HG03342 (cell line): Measurements from ENCODE around the gene NCS1.

Experiments used
- ATAC-seq: cut with Tn5 transposase; IDR thresholded peaks from one replicate; pipeline ENCODE4 v1.9.1; 2021; ENCODE audit warnings: mild to moderate bottlenecking, moderate library complexity; ENCODE audit not compliant: unreplicated experiment

The NCS1 gene

GRCh38 chr9:130172161-130172857 lies at the start of gene NCS1:
Gene NCS1, plus strand, starts transcription at chr9:130172404. Its CDS starts 260 bp downstream, at chr9:130172664.
- no peak for ATAC-seq

GRCh38 chr9:130122456-130122855 lies 49.7 kb upstream of the NCS1 start:
- no peak for ATAC-seq

- ATAC-seq = no peak
Observed at GRCh38 chr9:130124085-130124860, 47.9 kb upstream of the NCS1 start.

- ATAC-seq = no peak
Observed at GRCh38 chr9:130126721-130127433, 45.3 kb upstream of the NCS1 start.

- no peak for ATAC-seq
Observed at GRCh38 chr9:130128251-130128650, 44.0 kb upstream of the NCS1 start.

GRCh38 chr9:130128733-130129431 lies 43.3 kb upstream of the NCS1 start:
- peak; percentile 75 for ATAC-seq

- ATAC-seq = no peak
Observed at GRCh38 chr9:130129432-130130061, 42.7 kb upstream of the NCS1 start.

- no peak for ATAC-seq
Observed at GRCh38 chr9:130132746-130133145, 39.5 kb upstream of the NCS1 start.

GRCh38 chr9:130137081-130137640 lies 35.0 kb upstream of the NCS1 start:
- ATAC-seq = no peak

GRCh38 chr9:130137641-130138081 lies 34.5 kb upstream of the NCS1 start:
- ATAC-seq = no peak

GRCh38 chr9:130138171-130138653 lies 34.0 kb upstream of the NCS1 start:
- ATAC-seq = no peak

- no peak for ATAC-seq
Observed at GRCh38 chr9:130138791-130139190, 33.4 kb upstream of the NCS1 start.

- no peak for ATAC-seq
Observed at GRCh38 chr9:130139251-130139650, 33.0 kb upstream of the NCS1 start.

GRCh38 chr9:130140706-130141105 lies 31.5 kb upstream of the NCS1 start:
- ATAC-seq = no peak

- no peak for ATAC-seq
Observed at GRCh38 chr9:130142056-130142455, 30.1 kb upstream of the NCS1 start.

GRCh38 chr9:130142641-130143040 lies 29.6 kb upstream of the NCS1 start:
- ATAC-seq = no peak

- no peak for ATAC-seq
Observed at GRCh38 chr9:130143279-130143893, 28.8 kb upstream of the NCS1 start.

- ATAC-seq = no peak
Observed at GRCh38 chr9:130143958-130144366, 28.2 kb upstream of the NCS1 start.

- ATAC-seq = no peak
Observed at GRCh38 chr9:130144703-130145102, 27.5 kb upstream of the NCS1 start.

GRCh38 chr9:130145658-130146057 lies 26.5 kb upstream of the NCS1 start:
- no peak for ATAC-seq
